Thyroid gland (tissue), 4 donors: ENCODE data around the gene TMEM18.

ENCODE experiments used
- CTCF ChIP-seq, 6 experiments: fragments of 200-600 bp in 3 of 6; fragments of 450-650 bp in 3 of 6; sonication (generic) in 3 of 6; IDR thresholded peaks; one replicate each; pipeline ENCODE4 v1.5.1; 2016 to 2019; ENCODE audit warnings: antibody characterized with exemption in 6 of 6, mild to moderate bottlenecking in 2 of 6, inconsistent platforms in 1 of 6, moderate library complexity in 1 of 6
- POLR2A ChIP-seq, 2 donors: fragments of 450-650 bp; IDR thresholded peaks; one replicate each; pipeline ENCODE4 v1.6.1; 2017; ENCODE audit warnings: antibody characterized with exemption in 2 of 2, mild to moderate bottlenecking in 2 of 2, moderate library complexity in 1 of 2

- TF ChIP-seq CTCF (IDR thresholded peaks at IDR 0.05), result no peak
- TF ChIP-seq POLR2A (IDR thresholded peaks at IDR 0.05), result no peak
Observed at GRCh38 chr2:632471-632870, 44.7 kb downstream of the TMEM18 start.
